K562 (cell line): ENCODE data around the gene NDUFAF5. TPM values are rescaled to one million over a fixed set of nuclear protein-coding genes. Genes with fewer than 3 reads are reported as not detected.

ENCODE experiments used
- ATAC-seq: fragments of 200-7000 bp; cut with Tn5 transposase; 3 replicates; pipeline ENCODE4 v1.9.1; 2020; ENCODE audit warnings: moderate library complexity
- BruUV-seq: library from RNA; stranded (reverse); fragments of 400-500 nt; replicated peaks from 2 replicates; lab custom pipeline; 2021; lab: Mats Ljungman, UMichigan
- CTCF ChIA-PET: fragments of 300-600 bp; formaldehyde crosslinking; extraction: SDS; loops from one replicate; lab custom pipeline; 2021; ENCODE audit warnings: low intra/inter-chr PET ratio; lab: Yijun Ruan, JAX
- POLR2A ChIA-PET: fragments of 300-600, 350-650 bp; sonication (Branson Sonifier 250); formaldehyde crosslinking; extraction: SDS; loops from one replicate; lab custom pipeline; 2021; ENCODE audit warnings: antibody characterized with exemption, inconsistent platforms; lab: Yijun Ruan, JAX
- DNase-seq, 4 experiments: peaks; one replicate each; pipeline versions ENCODE4 v3.0.0 to v3.0.0-alpha.2; 2011 to 2018; ENCODE audit warnings: low spot score in 3 of 4, mixed read lengths in 3 of 4; ENCODE audit errors: extremely low read depth in 1 of 4
- FAIRE-seq: peaks from 2 replicates; lab custom pipeline; 2011; peaks lifted over from hg19 to GRCh38; lab: Jason Lieb, UNC
- H2AFZ ChIP-seq: 2 replicates; pipeline ENCODE4 v1.6.0; 2011; ENCODE audit warnings: low read depth, low read length, control low read depth, inconsistent platforms
- H3K27ac ChIP-seq: fragments of 200-600 bp; 3 replicates; pipeline ENCODE4 v1.8.0; 2011; ENCODE audit warnings: low read depth, mild to moderate bottlenecking, control low read depth, inconsistent platforms, low read length, moderate library complexity, mixed read lengths; ENCODE audit errors: extremely low read depth
- H3K27me3 ChIP-seq, 2 experiments: fragments of 300-600 bp in 1 of 2; 2 replicates in 1 of 2; 3 replicates in 1 of 2; pipeline versions ENCODE4 v1.6.0 to v1.8.0; 2011; ENCODE audit warnings: inconsistent platforms in 2 of 2, low read length in 2 of 2, mild to moderate bottlenecking in 1 of 2, mixed read lengths in 1 of 2, moderate library complexity in 1 of 2; ENCODE audit not compliant: control insufficient read depth in 2 of 2, insufficient read depth in 2 of 2
- H3K36me3 ChIP-seq: fragments of 300-600 bp; 3 replicates; pipeline ENCODE4 v1.8.0; 2011; ENCODE audit warnings: mild to moderate bottlenecking, low read length, inconsistent platforms; ENCODE audit not compliant: control insufficient read depth, insufficient read depth
- H3K4me1 ChIP-seq, 2 experiments: fragments of 200-600 bp in 1 of 2; replicated peaks in 1 of 2; 2 replicates in 1 of 2; 3 replicates in 1 of 2; pipeline versions ENCODE4 v1.5.1 to v1.8.0; 2011; ENCODE audit warnings: inconsistent platforms in 2 of 2, low read length in 2 of 2, mild to moderate bottlenecking in 1 of 2, mixed read lengths in 1 of 2, moderate library complexity in 1 of 2; ENCODE audit not compliant: control insufficient read depth in 2 of 2, insufficient read depth in 2 of 2
- H3K4me2 ChIP-seq: 2 replicates; pipeline ENCODE4 v1.6.1; 2011; ENCODE audit warnings: low read length, control low read depth, inconsistent platforms, mixed read lengths; ENCODE audit not compliant: insufficient read depth
- H3K4me3 ChIP-seq: fragments of 200-600 bp; sonication (generic), shearing (Covaris generic); 2 replicates; pipeline ENCODE4 v1.5.1; 2016; ENCODE audit warnings: control low read depth, inconsistent platforms
- H3K79me2 ChIP-seq: fragments of 200-600 bp; 3 replicates; pipeline ENCODE4 v1.8.0; 2011; ENCODE audit warnings: low read length, inconsistent platforms; ENCODE audit not compliant: control insufficient read depth, insufficient read depth
- H3K9ac ChIP-seq, 2 experiments: 2 replicates each; pipeline versions ENCODE4 v1.6.0 to v1.6.1; 2011; ENCODE audit warnings: low read depth in 2 of 2, low read length in 2 of 2, control low read depth in 1 of 2, inconsistent platforms in 1 of 2, mild to moderate bottlenecking in 1 of 2, mixed read lengths in 1 of 2; ENCODE audit not compliant: insufficient read depth in 1 of 2
- H3K9me1 ChIP-seq: one replicate; pipeline ENCODE4 v1.6.0; 2011; ENCODE audit warnings: inconsistent platforms, mild to moderate bottlenecking, low read length, moderate library complexity; ENCODE audit not compliant: control insufficient read depth, insufficient read depth
- H3K9me3 ChIP-seq: replicated peaks from 2 replicates; pipeline ENCODE4 v1.5.1; 2011; ENCODE audit warnings: low read depth, low read length, inconsistent platforms; ENCODE audit not compliant: control insufficient read depth, insufficient read depth
- H4K20me1 ChIP-seq: replicated peaks from 2 replicates; pipeline ENCODE4 v1.6.1; 2011; ENCODE audit warnings: low read length, inconsistent platforms, mixed read lengths; ENCODE audit not compliant: control insufficient read depth, insufficient read depth
- CHAMP1 ChIP-seq: fragments of 450-650 bp; IDR thresholded peaks from 2 replicates; pipeline ENCODE4 v1.6.1; 2016; ENCODE audit warnings: mild to moderate bottlenecking
- ELF1 ChIP-seq: fragments of 200-800 bp; sonication (Bioruptor generic); IDR thresholded peaks from 2 replicates; pipeline ENCODE4 v1.6.1; 2016; ENCODE audit warnings: missing genetic modification characterization, missing compliant biosample characterization
- FOXJ2 ChIP-seq: fragments of 200-800 bp; sonication (Bioruptor generic); IDR thresholded peaks from 2 replicates; pipeline ENCODE4 v1.6.1; 2016; ENCODE audit warnings: missing genetic modification characterization, missing compliant biosample characterization
- HOMEZ ChIP-seq: fragments of 250-450 bp; sonication (Bioruptor Pico); IDR thresholded peaks from 2 replicates; pipeline ENCODE4 v1.4.0; 2020; ENCODE audit warnings: mild to moderate bottlenecking, moderate library complexity
- HSF4 ChIP-seq: fragments of 250-450 bp; sonication (Bioruptor Pico); IDR thresholded peaks from 2 replicates; pipeline ENCODE4 v2.1.2; 2022; ENCODE audit warnings: mild to moderate bottlenecking, moderate library complexity, borderline replicate concordance
- RBBP5 ChIP-seq: fragments of 200-600 bp; sonication (generic); IDR thresholded peaks from 2 replicates; pipeline ENCODE4 v1.6.1; 2012; ENCODE audit warnings: borderline replicate concordance, mild to moderate bottlenecking, low read length, control low read depth, inconsistent platforms; ENCODE audit not compliant: insufficient read depth, poor library complexity, severe bottlenecking
- TAF15 ChIP-seq: fragments of 200-400 bp; formaldehyde crosslinking; IDR thresholded peaks from 2 replicates; pipeline ENCODE4 v1.6.1; 2017; ENCODE audit warnings: mild to moderate bottlenecking, low read depth, low read length, moderate library complexity
- TBL1XR1 ChIP-seq, 2 experiments: IDR thresholded peaks; 2 replicates each; pipeline ENCODE4 v1.6.1; 2012; ENCODE audit warnings: improper control_type of control experiment in 2 of 2, low read length in 2 of 2, mild to moderate bottlenecking in 1 of 2
- ZNF311 ChIP-seq: fragments of 250-450 bp; sonication (Bioruptor Pico); IDR thresholded peaks from 2 replicates; pipeline ENCODE4 v1.4.0; 2020; ENCODE audit warnings: mild to moderate bottlenecking, moderate library complexity
- WGBS: fragments of 100-300 bp; shearing (Covaris generic); methylation state at CpG from one replicate; pipeline ENCODE4 v1.1.6; 2016; ENCODE audit warnings: low coverage, mixed read lengths; ENCODE audit not compliant: insufficient coverage; ENCODE audit errors: missing lambda C conversion rate; 5-methylcytosine and 5-hydroxymethylcytosine counted together
- in situ Hi-C: fragments of 300-500 bp; cut with MboI; formaldehyde crosslinking; loops from 4 replicates; pipeline ENCODE4 v1.15.0; 2018; ENCODE audit warnings: inconsistent platforms, mixed read lengths
- intact Hi-C: fragments of 100-400 bp; cut with micrococcal nuclease; formaldehyde crosslinking; loops from 2 replicates; pipeline ENCODE4 v1.14.2; 2022
- polyA plus RNA-seq, 8 experiments: library from polyadenylated mRNA; depleted of rRNA in 4 of 8; stranded (reverse) in 5 of 8; unstranded in 3 of 8; fragments of >200 nt; fragmentation: Nextera tagmentation in 2 of 8; fragmentation: Illumina TruSeq in 1 of 8; extraction: Ambion mirVana in 2 of 8; extraction: Trizol in 1 of 8; gene quantifications; 2 replicates each; pipeline versions ENCODE4 v1.2.1 to v1.2.3, GENCODE V29; 2011 to 2014; ENCODE audit warnings: inconsistent platforms in 1 of 8, missing spikeins in 1 of 8
- total RNA-seq, 7 experiments: library from RNA; depleted of rRNA in 6 of 7; stranded (reverse); fragments of >200 nt in 6 of 7; fragmentation: Illumina TruSeq in 2 of 7; extraction: Trizol in 2 of 7; gene quantifications; 2 replicates each; pipeline versions ENCODE4 v1.2.1 to v1.2.3, GENCODE V29; 2011 to 2021; ENCODE audit warnings: low replicate concordance in 1 of 7
- TF ChIP-seq, protein P1 (sequence below): fragments of 450-650 bp; formaldehyde crosslinking; IDR thresholded peaks from 2 replicates; pipeline ENCODE4 v1.4.0; 2020; ENCODE audit warnings: mild to moderate bottlenecking, moderate library complexity

NDUFAF5 gene
- total and polyA plus RNA-seq, 9 of the 15 experiments (the other 6 are each of a cell fraction or from before 2014, with no cell fraction given), result 17.2 to 33.1 (median 27.3) TPM

DNA sequence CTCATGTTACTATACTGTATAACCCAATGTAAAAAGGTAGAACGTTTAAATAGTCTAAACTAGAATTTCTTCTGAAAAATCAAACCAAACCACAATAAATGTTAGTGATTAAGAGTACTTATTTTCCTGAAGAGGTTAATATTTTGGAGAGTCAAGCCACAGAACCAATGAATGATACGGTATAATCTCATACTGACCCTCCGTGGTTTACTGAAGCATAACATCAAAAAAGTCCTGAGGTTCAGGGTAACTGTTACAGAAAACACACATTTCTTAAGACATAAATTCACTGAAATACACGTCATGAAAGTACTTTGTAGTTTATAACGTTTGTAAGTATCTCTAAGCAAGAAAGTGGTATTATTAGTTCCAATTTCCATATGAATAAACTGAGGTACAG is 29.0 kb upstream of the NDUFAF5 start:
- no peak overlapping the region for H3K4me2 ChIP-seq
- ATAC-seq, result no peak
- no peak for DNase-seq
- H2AFZ ChIP-seq, result no peak overlapping the region
- H3K27ac ChIP-seq, result no peak overlapping the region
- intact Hi-C loops, result no loop called here
- H3K79me2 ChIP-seq, result no peaks in the 10 kb centered on the region
- H3K36me3 ChIP-seq, result peaks cover 68% of the 10 kb centered on the region; the same call in 2 of the 3 replicates
- in situ Hi-C loops, result no loop called here
- ChIA-PET CTCF (no interaction called here), POLR2A (no interaction called here)
- no peaks in the 10 kb centered on the region for H3K27me3 ChIP-seq
- H3K9ac ChIP-seq, result no peak overlapping the region
- BruUV-seq, result no TSS peak
- no peaks in the 10 kb centered on the region for H4K20me1 ChIP-seq
- H3K9me1 ChIP-seq, result no peaks in the 10 kb centered on the region
- no peaks in the 10 kb centered on the region for H3K4me1 ChIP-seq
- 78% methylated on average over 5 of the region's 5 CpGs for WGBS
- TF ChIP-seq FOXJ2 (no peak), HOMEZ (no peak), ELF1 (tag) (no peak)
- H3K9me3 ChIP-seq, result no peaks in the 10 kb centered on the region
- FAIRE-seq, result no peak
- H3K4me3 ChIP-seq, result no peak overlapping the region

- no peak overlapping the region for H3K4me3 ChIP-seq
- H3K79me2 ChIP-seq, result no peaks in the 10 kb centered on the region
- intact Hi-C loops (no loop called here), in situ Hi-C loops (no loop called here)
- DNase-seq (no peak), FAIRE-seq (no peak), ATAC-seq (no peak)
- POLR2A ChIA-PET, result no interaction called here
- no peak overlapping the region for H2AFZ ChIP-seq
- CTCF ChIA-PET, result no interaction called here
- no peaks in the 10 kb centered on the region for H3K4me1 ChIP-seq
- no peaks in the 10 kb centered on the region for H3K9me3 ChIP-seq
- peaks cover 65% of the 10 kb centered on the region; the same call in 2 of the 3 replicates for H3K36me3 ChIP-seq
- no peaks in the 10 kb centered on the region for H4K20me1 ChIP-seq
- H3K27me3 ChIP-seq, result no peaks in the 10 kb centered on the region
- H3K27ac ChIP-seq, result no peak overlapping the region
- no peak overlapping the region for H3K4me2 ChIP-seq
- no TSS peak for BruUV-seq
- H3K9me1 ChIP-seq, result no peaks in the 10 kb centered on the region
- 100% methylated on average over 1 of the region's 1 CpG for WGBS
- H3K9ac ChIP-seq, result no peak overlapping the region
- TF ChIP-seq TBL1XR1 (IDR thresholded peaks at IDR 0.05; ENCODE audit: low read length in 2 of 2) (no peak), TAF15 (no peak), CHAMP1 (no peak), ZNF311 (CRISPR knock-in tag) (no peak), RBBP5 (no peak), HSF4 (no peak)
- TF ChIP-seq, protein P1, sequence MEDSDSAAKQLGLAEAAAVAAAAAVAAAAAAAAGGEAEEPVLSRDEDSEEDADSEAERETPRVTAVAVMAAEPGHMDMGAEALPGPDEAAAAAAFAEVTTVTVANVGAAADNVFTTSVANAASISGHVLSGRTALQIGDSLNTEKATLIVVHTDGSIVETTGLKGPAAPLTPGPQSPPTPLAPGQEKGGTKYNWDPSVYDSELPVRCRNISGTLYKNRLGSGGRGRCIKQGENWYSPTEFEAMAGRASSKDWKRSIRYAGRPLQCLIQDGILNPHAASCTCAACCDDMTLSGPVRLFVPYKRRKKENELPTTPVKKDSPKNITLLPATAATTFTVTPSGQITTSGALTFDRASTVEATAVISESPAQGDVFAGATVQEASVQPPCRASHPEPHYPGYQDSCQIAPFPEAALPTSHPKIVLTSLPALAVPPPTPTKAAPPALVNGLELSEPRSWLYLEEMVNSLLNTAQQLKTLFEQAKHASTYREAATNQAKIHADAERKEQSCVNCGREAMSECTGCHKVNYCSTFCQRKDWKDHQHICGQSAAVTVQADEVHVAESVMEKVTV (CRISPR knock-in tag), result no peak
Measured at GRCh38 chr20:13756551-13756950, 28.3 kb upstream of the NDUFAF5 start.
